ENCODE results near the gene BORCS6. TPM values are rescaled to one million over a fixed set of nuclear protein-coding genes. Genes with fewer than 3 reads are reported as not detected.

Gene BORCS6
- total RNA-seq, 1 experiment from 2014 or later = 7.3 TPM

DNA sequence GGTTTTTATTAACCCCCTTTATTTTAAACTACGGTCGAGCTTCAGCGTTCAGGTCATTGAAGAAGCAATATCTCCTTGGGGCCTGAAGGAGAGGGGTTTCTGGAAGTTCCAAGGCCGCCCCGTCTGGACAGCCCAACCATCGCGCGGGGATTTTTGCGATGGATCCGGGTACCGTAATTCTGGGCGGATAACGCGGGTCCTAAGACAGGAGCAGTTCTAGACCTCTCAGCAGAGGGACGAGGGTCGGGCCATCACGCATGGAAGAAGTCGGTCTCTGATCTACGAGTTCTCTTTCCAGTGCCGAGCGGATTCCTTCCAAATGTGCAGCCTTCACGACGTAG is 3.6 kb downstream of the BORCS6 start:
- Histone ChIP-seq H3K9me3 (ENCODE audit: low read length) (no peaks in the 10 kb centered on the region), H3K27ac (ENCODE audit: low read length) (peak overlapping the region; percentile 41), H3F3A (ENCODE audit: low read length, unreplicated experiment) (no peaks in the 10 kb centered on the region), H4K20me1 (ENCODE audit: low read length) (no peaks in the 10 kb centered on the region), H3K4me2 (ENCODE audit: low read length) (peak overlapping the region; percentile 99), H3K79me2 (ENCODE audit: low read length) (peaks cover 16% of the 10 kb centered on the region), H3K4me1 (ENCODE audit: insufficient read depth, low read length) (peaks cover 19% of the 10 kb centered on the region), H2AFZ (ENCODE audit: low read length) (peak overlapping the region; percentile 92), H3K9me2 (replicated peaks; ENCODE audit: low read length) (no peaks in the 10 kb centered on the region), H3K9ac (ENCODE audit: low read length) (peak overlapping the region; percentile 63; the same call in 1 of the 2 replicates), H3K27me3 (ENCODE audit: low read length) (no peaks in the 10 kb centered on the region), H3K36me3 (ENCODE audit: low read depth, low read length) (no peaks in the 10 kb centered on the region), H3K4me3 (ENCODE audit: low read length) (peak overlapping the region; percentile 88)
- intact Hi-C loops (cut with micrococcal nuclease) = loop anchor here (2.0 kb wide), 1 partner anchor 62 kb away; the partner anchor contains the start of genes CTC1 and PFAS
- ATAC-seq = no peak
- BruUV-seq (replicated peaks) = no TSS peak
- TF ChIP-seq, protein P1, sequence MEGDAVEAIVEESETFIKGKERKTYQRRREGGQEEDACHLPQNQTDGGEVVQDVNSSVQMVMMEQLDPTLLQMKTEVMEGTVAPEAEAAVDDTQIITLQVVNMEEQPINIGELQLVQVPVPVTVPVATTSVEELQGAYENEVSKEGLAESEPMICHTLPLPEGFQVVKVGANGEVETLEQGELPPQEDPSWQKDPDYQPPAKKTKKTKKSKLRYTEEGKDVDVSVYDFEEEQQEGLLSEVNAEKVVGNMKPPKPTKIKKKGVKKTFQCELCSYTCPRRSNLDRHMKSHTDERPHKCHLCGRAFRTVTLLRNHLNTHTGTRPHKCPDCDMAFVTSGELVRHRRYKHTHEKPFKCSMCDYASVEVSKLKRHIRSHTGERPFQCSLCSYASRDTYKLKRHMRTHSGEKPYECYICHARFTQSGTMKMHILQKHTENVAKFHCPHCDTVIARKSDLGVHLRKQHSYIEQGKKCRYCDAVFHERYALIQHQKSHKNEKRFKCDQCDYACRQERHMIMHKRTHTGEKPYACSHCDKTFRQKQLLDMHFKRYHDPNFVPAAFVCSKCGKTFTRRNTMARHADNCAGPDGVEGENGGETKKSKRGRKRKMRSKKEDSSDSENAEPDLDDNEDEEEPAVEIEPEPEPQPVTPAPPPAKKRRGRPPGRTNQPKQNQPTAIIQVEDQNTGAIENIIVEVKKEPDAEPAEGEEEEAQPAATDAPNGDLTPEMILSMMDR (conservative IDR thresholded peaks at IDR 0.05; ENCODE audit: low read depth, low read length) = no peak
- DNase-seq = no peak
- ChIA-PET POLR2A (ENCODE audit: unreplicated experiment) (no interaction called here), CTCF (interaction anchor here (1.2 kb wide), 1 partner anchor 126 kb away, joined by 3 read pairs; no protein-coding TSS in a partner anchor)

DNA sequence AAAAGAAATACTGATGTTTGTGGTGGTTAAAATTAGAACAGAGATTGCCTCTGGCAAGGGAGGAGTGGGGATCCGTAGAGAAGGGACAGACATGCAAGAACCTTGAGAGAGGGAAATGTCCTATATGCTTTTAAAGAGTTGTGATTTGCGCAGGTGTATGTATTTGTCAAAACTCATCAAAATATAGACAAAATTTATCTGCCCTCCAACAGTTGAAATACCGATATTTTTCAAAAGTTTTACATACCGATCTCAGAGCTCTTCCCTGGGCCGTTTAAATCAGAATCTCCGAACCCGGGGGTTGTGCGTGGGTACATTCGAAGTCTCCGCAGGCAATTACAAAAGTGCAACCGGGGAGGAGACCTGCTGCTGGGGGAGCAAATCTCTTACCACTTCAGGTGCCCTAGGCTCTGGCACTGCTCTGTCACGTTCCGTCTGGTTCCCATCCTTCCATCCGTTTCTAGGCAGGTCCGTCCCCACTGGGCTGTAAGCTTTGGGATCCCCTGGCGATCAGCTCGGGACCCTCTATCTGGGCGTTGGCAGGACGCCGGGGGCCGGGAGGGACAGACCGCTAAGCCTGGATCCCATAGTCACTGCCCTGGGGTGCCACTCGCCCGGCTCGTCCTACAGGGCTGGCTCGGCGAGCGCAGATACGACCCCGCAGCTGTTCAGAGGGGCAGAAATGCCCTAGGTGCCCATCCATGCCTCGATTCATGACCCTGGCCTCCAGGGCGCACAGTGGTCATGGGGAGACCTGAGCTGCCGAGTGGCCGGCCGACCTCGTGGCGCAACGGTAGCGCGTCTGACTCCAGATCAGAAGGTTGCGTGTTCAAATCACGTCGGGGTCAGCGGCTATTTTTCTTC is 4.2 kb downstream of the BORCS6 start:
- no TSS peak for BruUV-seq (replicated peaks)
- Histone ChIP-seq H3F3A (ENCODE audit: low read length, unreplicated experiment) (no peaks in the 10 kb centered on the region), H3K9me3 (ENCODE audit: low read length) (no peaks in the 10 kb centered on the region), H3K9ac (ENCODE audit: low read length) (peak overlapping the region; percentile 63), H3K27me3 (ENCODE audit: low read length) (no peaks in the 10 kb centered on the region), H3K79me2 (ENCODE audit: low read length) (peaks cover 16% of the 10 kb centered on the region), H3K9me2 (replicated peaks; ENCODE audit: low read length) (no peaks in the 10 kb centered on the region), H4K20me1 (ENCODE audit: low read length) (no peaks in the 10 kb centered on the region), H3K4me2 (ENCODE audit: low read length) (peak overlapping the region; percentile 99), H2AFZ (ENCODE audit: low read length) (peak overlapping the region; percentile 92), H3K4me1 (ENCODE audit: insufficient read depth, low read length) (peaks cover 19% of the 10 kb centered on the region), H3K27ac (ENCODE audit: low read length) (peak overlapping the region; percentile 41; the same call in 1 of the 2 replicates), H3K36me3 (ENCODE audit: low read depth, low read length) (no peaks in the 10 kb centered on the region), H3K4me3 (ENCODE audit: low read length) (peak overlapping the region; percentile 88)
- DNase-seq = peak; percentile 76
- peak; percentile 0; the same call in 1 of the 2 replicates for ATAC-seq
- ChIA-PET CTCF (interaction anchor here (1.2 kb wide), 1 partner anchor 126 kb away, joined by 3 read pairs; no protein-coding TSS in a partner anchor), POLR2A (ENCODE audit: unreplicated experiment) (no interaction called here)
- intact Hi-C loops (cut with micrococcal nuclease) = loop anchor here (2.0 kb wide), 1 partner anchor 63 kb away; the partner anchor contains the start of genes CTC1 and PFAS
- TF ChIP-seq EZH2phosphoT487 (IDR thresholded peaks at IDR 0.05; ENCODE audit: borderline replicate concordance, low read length) (no peak), EZH2 (IDR thresholded peaks at IDR 0.05; ENCODE audit: low read length, unreplicated experiment) (no peak)
- TF ChIP-seq, protein P1 (conservative IDR thresholded peaks at IDR 0.05; ENCODE audit: low read depth, low read length) = no peak

All from PC-3 (cell line).